Aorta (tissue), 5 donors: Measurements from ENCODE around the gene MAP7D1. TPM values are rescaled to one million over a fixed set of nuclear protein-coding genes. Genes with fewer than 3 reads are reported as not detected.
"Not testable (repeated sequence)": the region's sequence is repeated elsewhere in the genome, so short reads cannot be mapped to it uniquely, and the experiment has no call there.

Experiments used
- ATAC-seq: fragments of 200-7000 bp; cut with Tn5 transposase; one replicate; pipeline ENCODE4 v1.9.1; 2022; ENCODE audit warnings: moderate library complexity; ENCODE audit not compliant: low FRiP score
- DNase-seq, 2 donors: peaks; one replicate each; pipeline ENCODE4 v3.0.0-alpha.2; 2020
- H3K27ac ChIP-seq, 2 donors: one replicate each; pipeline ENCODE4 v1.5.1; 2013; ENCODE audit warnings: low read length in 2 of 2, mild to moderate bottlenecking in 2 of 2, moderate library complexity in 2 of 2, control low read depth in 1 of 2, inconsistent platforms in 1 of 2, low read depth in 1 of 2
- H3K27me3 ChIP-seq, 2 donors: one replicate each; pipeline ENCODE4 v1.6.1; 2013; ENCODE audit warnings: control low read depth in 1 of 2, low read length in 1 of 2, mild to moderate bottlenecking in 1 of 2, moderate library complexity in 1 of 2; ENCODE audit not compliant: insufficient read depth in 2 of 2, control insufficient read depth in 1 of 2
- H3K36me3 ChIP-seq, 2 donors: one replicate each; pipeline ENCODE4 v1.6.1; 2013; ENCODE audit warnings: control low read depth in 1 of 2, low read length in 1 of 2, mild to moderate bottlenecking in 1 of 2; ENCODE audit not compliant: insufficient read depth in 2 of 2, control insufficient read depth in 1 of 2
- H3K4me1 ChIP-seq, 2 donors: one replicate each; pipeline ENCODE4 v1.6.1; 2013; ENCODE audit warnings: low read length in 2 of 2, control low read depth in 1 of 2, mild to moderate bottlenecking in 1 of 2, moderate library complexity in 1 of 2; ENCODE audit not compliant: insufficient read depth in 2 of 2, control insufficient read depth in 1 of 2
- H3K4me3 ChIP-seq, 2 donors: one replicate each; pipeline ENCODE4 v1.5.1; 2013; ENCODE audit warnings: low read length in 2 of 2, control low read depth in 1 of 2, mild to moderate bottlenecking in 1 of 2
- H3K9me3 ChIP-seq: one replicate; pipeline ENCODE4 v1.6.1; 2013; ENCODE audit warnings: mild to moderate bottlenecking, low read length; ENCODE audit not compliant: control insufficient read depth
- WGBS, 2 donors: extraction: QIAGEN DNeasy Blood & Tissue Kit; methylation state at CpG; one replicate each; pipeline ENCODE4 v1.1.7; 2013; 5-methylcytosine and 5-hydroxymethylcytosine counted together
- intact Hi-C, 2 donors: fragments of 100-400 bp; cut with DNase I; formaldehyde crosslinking; loops; one replicate each; pipeline versions ENCODE4 v1.14.2 to v1.15.0; 2022
- polyA plus RNA-seq, 2 donors: library from polyadenylated mRNA; stranded (reverse); fragments of 200-250 nt; gene quantifications; one replicate each; pipeline ENCODE4 v1.2.3, GENCODE V29; 2013
- total RNA-seq, 2 donors: library from RNA; stranded (reverse); fragmentation: NEBNext Ultra II Directional; extraction: Animal tissue kit (Norgen Biotek cat#: 25700); gene quantifications; one replicate each; pipeline ENCODE4 v1.2.1, GENCODE V29; 2021
- donor health status: healthy with polysubstance abuse.
- donor health status: Bipolar disorder and iron deficiency.
- donor health status: DM: no; HTN: no; CAD: no.
- donor health status: DM: no; HTN: no; CAD: no.
- donor health status: DM: yes; HTN: yes; CAD: no.

The MAP7D1 gene
- total and polyA plus RNA-seq, 4 donors: 52.8 to 133 (median 97.1) TPM

- H3K4me3 ChIP-seq, H3K4me1 ChIP-seq, H3K27ac ChIP-seq, ATAC-seq, H3K27me3 ChIP-seq, DNase-seq, H3K36me3 ChIP-seq, intact Hi-C loops, H3K9me3 ChIP-seq: not testable (repeated sequence)
- 91 to 93% methylated on average over 12 of the region's 12 CpGs for WGBS, 2 donors
Measured at GRCh38 chr1:36196805-36197204, 40.8 kb downstream of the MAP7D1 start.

- intact Hi-C loops: no loop called here
- Histone ChIP-seq H3K4me3 (no peak overlapping the region), H3K27ac (no peak overlapping the region), H3K4me1 (no peaks in the 10 kb centered on the region), H3K9me3 (no peaks in the 10 kb centered on the region), H3K27me3 (no peaks in the 10 kb centered on the region), H3K36me3 (no peaks in the 10 kb centered on the region)
- DNase-seq (no peak), ATAC-seq (no peak)
- 92 to 95% methylated on average over 5 of the region's 5 CpGs for WGBS, 2 donors
Measured at GRCh38 chr1:36198641-36199040, 42.7 kb downstream of the MAP7D1 start.

GRCh38 chr1:36199934-36200741 is 44.2 kb downstream of the MAP7D1 start:
- Histone ChIP-seq H3K36me3 (no peaks in the 10 kb centered on the region), H3K4me3 (no peak overlapping the region), H3K27ac (no peak overlapping the region), H3K4me1 (peaks cover 0 to 2% of the 10 kb centered on the region in 2 donors), H3K9me3 (no peaks in the 10 kb centered on the region), H3K27me3 (no peaks in the 10 kb centered on the region)
- intact Hi-C loops: no loop called here
- DNase-seq: no peak
- 42 to 44% methylated on average over 13 of the region's 13 CpGs for WGBS, 2 donors
- no peak for ATAC-seq

- H3K4me3 ChIP-seq: no peak overlapping the region
- no peaks in the 10 kb centered on the region for H3K9me3 ChIP-seq
- no peaks in the 10 kb centered on the region for H3K27me3 ChIP-seq
- no peak for DNase-seq
- 60 to 65% methylated on average over 3 of the region's 3 CpGs for WGBS, 2 donors
- H3K27ac ChIP-seq: peak overlapping the region; percentile 36 to 80
- intact Hi-C loops: no loop called here
- no peak for ATAC-seq
- H3K4me1 ChIP-seq: peaks cover 0 to 2% of the 10 kb centered on the region in 2 donors
- H3K36me3 ChIP-seq: no peaks in the 10 kb centered on the region
Measured at GRCh38 chr1:36203027-36203553, 47.1 kb downstream of the MAP7D1 start.

- intact Hi-C loops: no loop called here
- Histone ChIP-seq H3K27me3 (no peaks in the 10 kb centered on the region), H3K27ac (peak overlapping the region; percentile 36 to 94), H3K36me3 (no peaks in the 10 kb centered on the region), H3K4me1 (peaks cover 0 to 2% of the 10 kb centered on the region in 2 donors), H3K4me3 (no peak overlapping the region), H3K9me3 (no peaks in the 10 kb centered on the region)
- ATAC-seq (peak; percentile 75), DNase-seq (peak; percentile 82 to 83)
- 5 to 7% methylated on average over 10 of the region's 10 CpGs for WGBS, 2 donors
Measured at GRCh38 chr1:36203554-36204346, 47.8 kb downstream of the MAP7D1 start.

GRCh38 chr1:36204347-36204909 is 48.5 kb downstream of the MAP7D1 start:
- Histone ChIP-seq H3K4me1 (peaks cover 0 to 2% of the 10 kb centered on the region in 2 donors), H3K4me3 (no peak overlapping the region), H3K27ac (peak overlapping the region; percentile 20 to 94), H3K36me3 (no peaks in the 10 kb centered on the region), H3K9me3 (no peaks in the 10 kb centered on the region), H3K27me3 (no peaks in the 10 kb centered on the region)
- WGBS, 2 donors: 41 to 51% methylated on average over 6 of the region's 6 CpGs
- ATAC-seq: no peak
- intact Hi-C loops: no loop called here
- no peak for DNase-seq

- ATAC-seq: no peak
- DNase-seq: no peak
- Histone ChIP-seq H3K27ac (no peak overlapping the region), H3K4me3 (no peak overlapping the region), H3K4me1 (peaks cover 0 to 2% of the 10 kb centered on the region in 2 donors), H3K36me3 (no peaks in the 10 kb centered on the region), H3K27me3 (no peaks in the 10 kb centered on the region), H3K9me3 (no peaks in the 10 kb centered on the region)
- WGBS, 2 donors: 82 to 84% methylated on average over 3 of the region's 3 CpGs
- intact Hi-C loops: no loop called here
Measured at GRCh38 chr1:36206323-36206858, 50.4 kb downstream of the MAP7D1 start.

GRCh38 chr1:36207339-36207738 is 51.4 kb downstream of the MAP7D1 start:
- peak; percentile 76 for ATAC-seq

More at GRCh38 chr1:36207339-36207738, 51.4 kb downstream of the MAP7D1 start:
- Histone ChIP-seq H3K36me3 (no peaks in the 10 kb centered on the region), H3K9me3 (no peaks in the 10 kb centered on the region), H3K4me3 (no peak overlapping the region), H3K27ac (no peak overlapping the region), H3K27me3 (no peaks in the 10 kb centered on the region), H3K4me1 (peaks cover 0 to 2% of the 10 kb centered on the region in 2 donors)
- 0 to 5% methylated on average over 6 of the region's 6 CpGs for WGBS, 2 donors
- DNase-seq: peak; percentile 92
- intact Hi-C loops: no loop called here
